HG03097 (cell line): ENCODE results near the gene GALNT6.

Experiments
- ATAC-seq: cut with Tn5 transposase; IDR thresholded peaks from one replicate; pipeline ENCODE4 v1.9.1; 2021; ENCODE audit not compliant: unreplicated experiment, low FRiP score

GALNT6 gene

DNA sequence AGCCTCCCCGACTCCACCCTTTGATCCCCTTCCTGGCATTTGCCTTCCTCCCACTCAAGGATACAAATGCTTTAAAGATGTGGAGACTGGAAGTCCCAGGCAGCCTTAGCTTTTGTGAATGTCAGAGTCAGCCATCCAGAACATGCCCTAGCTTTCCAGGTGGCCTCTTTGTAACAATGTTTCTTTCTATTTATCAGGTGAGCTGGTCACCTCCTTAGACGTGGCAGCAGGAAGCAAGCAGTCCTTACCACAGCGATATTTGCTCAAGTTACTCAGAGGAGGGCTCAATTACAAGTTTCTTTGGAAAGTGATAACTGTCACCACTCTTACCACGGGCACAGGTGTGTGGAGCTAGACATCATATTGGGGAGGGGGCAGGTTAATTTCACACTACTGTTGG is 4.9 kb downstream of the GALNT6 start:
- ATAC-seq: no peak

DNA sequence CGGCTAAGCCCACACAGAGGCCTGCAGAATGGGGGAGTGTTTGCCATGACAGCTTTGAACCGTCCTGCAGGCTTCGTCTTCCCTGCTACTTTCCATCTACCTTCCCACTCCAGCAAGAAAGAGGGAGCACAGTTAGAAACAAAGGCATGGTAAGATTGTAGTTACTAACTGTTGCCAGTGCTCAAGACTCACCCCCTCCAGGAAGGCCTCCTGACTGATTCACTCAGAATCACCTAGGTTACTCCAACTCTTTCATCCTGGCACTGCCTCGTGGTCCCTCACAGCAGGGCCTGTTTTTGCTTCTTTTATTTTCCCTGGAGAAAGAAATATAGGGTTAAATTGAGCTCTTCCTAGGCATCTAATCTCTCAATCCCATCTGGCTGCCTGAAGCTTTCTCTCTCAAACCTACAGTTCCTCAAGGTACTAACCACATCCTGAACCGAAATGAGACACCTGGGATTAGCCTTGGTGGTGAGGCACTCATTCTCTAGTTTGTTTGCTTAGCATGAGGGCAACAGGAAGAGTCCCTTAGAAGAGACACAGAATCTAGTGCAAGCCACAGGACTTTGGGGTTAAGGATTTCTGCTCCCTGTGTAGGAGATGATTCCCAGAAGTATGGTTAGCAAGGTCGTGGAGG is 7.8 kb downstream of the GALNT6 start:
- no peak for ATAC-seq

DNA sequence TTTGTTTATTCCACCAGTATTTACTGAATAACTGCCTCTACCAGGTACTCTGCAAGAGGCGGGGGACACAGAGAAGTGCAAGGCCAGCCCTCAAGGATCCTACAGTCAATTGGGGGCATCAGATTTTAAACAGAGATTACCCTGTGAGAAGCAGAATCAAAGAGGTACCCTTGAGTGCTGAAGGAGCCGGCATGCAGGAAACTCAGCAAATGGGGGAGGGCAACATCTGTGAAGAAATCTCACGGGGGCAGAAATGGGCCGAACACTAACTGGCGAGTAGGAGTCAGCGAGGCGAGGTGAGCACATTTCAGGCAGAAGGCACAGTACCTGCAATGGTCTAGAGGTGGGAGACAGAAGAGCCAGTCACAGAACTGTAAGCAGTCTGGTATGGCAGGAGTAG is 9.0 kb downstream of the GALNT6 start:
- ATAC-seq: no peak

GRCh38 chr12:51381226-51382079 is 9.8 kb downstream of the GALNT6 start:
- no peak for ATAC-seq

DNA sequence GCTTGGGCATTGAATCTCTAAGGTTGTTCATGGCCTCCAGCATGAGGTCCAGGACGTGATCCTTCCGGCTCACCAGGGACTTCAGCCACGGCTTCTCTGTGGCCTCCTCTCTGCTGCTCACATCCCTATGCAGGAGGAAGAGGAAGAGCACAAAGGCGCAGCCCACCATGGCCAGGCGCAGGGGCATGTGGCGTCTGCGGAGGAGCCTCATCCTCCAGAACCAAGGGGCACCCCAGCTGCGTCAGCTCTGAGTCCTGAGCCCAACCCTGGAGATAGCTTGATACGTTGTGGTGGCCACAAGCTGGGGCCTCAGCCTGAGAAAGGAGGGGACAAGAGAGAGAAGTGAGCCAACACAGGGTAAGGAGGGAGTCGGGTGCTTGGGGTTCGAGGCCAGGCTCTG is 11.6 kb downstream of the GALNT6 start:
- no peak for ATAC-seq

DNA sequence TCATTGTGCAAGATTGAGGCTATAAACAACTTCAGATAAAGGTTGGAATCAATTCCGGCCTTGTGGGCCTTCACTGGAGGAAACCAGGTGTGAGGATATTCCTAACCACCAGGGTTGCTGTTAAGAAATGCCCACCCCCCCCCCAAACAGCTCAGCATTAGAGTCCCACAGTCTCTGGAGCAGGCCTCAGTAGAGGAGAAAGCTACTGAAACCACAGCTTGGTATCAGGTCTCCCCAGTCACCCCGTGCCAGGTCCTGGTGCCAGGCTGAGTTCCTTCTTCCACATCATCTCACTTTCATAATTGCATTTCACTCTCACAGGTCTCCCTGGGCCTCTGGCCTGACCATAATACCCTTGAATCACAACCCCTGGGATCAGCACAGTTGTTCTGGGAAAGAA is 12.5 kb downstream of the GALNT6 start:
- ATAC-seq: no peak

DNA sequence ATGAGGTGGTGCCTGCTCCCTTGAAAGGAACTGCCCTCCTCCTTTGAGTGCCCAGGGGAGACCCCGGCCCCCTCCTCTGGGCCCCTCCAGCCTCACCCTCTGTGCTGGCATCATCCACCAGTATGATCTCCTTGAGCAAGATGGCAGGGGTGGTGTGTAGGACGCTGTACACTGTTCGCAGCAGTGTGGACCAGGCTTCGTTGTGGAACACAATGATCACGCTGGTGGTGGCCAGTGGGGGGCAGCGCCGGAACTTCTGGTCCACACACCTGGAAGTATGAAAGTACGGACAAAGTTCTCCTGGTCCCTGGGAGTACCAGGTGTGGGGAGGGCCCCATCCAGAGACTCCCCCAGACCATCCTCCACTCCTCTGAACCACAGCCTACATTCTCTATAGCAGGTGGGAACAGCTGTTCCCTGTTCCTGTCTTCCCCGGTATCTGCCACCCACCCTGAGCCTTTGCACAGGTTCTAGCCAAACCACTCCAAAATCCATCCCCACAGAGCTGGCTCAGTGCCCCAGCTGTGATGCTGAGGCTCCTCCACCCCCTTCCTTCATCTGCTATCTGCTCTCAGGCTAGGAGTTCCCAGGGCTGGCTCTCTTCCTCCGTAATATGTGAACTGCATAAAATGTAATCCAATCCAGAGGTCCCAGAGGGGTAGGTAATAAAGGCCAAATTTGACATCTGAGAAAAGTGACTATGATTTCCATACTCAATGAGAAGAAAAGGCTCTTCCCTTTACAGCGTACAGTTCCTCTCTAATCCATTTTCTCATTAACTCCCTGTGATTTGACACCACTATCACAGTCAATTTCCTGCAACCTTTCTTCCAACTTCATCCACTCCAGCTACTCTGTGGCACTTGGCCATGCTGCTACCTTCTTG is 13.9 kb downstream of the GALNT6 start:
- ATAC-seq: no peak

- ATAC-seq: no peak
These were observed 16.4 kb downstream of the GALNT6 start for GRCh38 chr12:51374856-51375255.

- no peak for ATAC-seq
These were observed 16.8 kb downstream of the GALNT6 start for GRCh38 chr12:51374361-51374760.

GRCh38 chr12:51373187-51373586 is 18.0 kb downstream of the GALNT6 start:
- ATAC-seq: no peak

GRCh38 chr12:51372021-51372420 is 19.2 kb downstream of the GALNT6 start:
- no peak for ATAC-seq

GRCh38 chr12:51371295-51371953 is 19.8 kb downstream of the GALNT6 start:
- no peak for ATAC-seq

DNA sequence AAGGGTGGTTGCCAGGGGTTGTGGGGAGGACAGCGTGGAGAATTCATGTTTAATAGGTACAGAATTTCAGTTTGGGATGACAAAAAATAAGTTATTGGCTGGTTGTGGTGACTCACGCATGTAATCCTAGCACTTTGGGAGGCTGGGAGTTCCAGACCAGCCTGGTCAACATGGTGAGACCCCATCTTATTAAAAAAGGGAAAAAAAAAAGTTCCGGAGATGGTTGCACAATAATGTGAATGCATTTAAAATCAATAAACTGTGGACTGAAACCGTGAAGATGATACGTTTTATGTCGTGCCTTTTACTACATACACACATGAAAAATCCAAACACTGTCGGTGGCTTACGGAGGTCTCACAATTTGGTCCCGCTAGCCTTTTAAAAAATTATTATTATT is 20.5 kb downstream of the GALNT6 start:
- ATAC-seq: no peak

GRCh38 chr12:51369581-51369980 is 21.6 kb downstream of the GALNT6 start:
- ATAC-seq: no peak

DNA sequence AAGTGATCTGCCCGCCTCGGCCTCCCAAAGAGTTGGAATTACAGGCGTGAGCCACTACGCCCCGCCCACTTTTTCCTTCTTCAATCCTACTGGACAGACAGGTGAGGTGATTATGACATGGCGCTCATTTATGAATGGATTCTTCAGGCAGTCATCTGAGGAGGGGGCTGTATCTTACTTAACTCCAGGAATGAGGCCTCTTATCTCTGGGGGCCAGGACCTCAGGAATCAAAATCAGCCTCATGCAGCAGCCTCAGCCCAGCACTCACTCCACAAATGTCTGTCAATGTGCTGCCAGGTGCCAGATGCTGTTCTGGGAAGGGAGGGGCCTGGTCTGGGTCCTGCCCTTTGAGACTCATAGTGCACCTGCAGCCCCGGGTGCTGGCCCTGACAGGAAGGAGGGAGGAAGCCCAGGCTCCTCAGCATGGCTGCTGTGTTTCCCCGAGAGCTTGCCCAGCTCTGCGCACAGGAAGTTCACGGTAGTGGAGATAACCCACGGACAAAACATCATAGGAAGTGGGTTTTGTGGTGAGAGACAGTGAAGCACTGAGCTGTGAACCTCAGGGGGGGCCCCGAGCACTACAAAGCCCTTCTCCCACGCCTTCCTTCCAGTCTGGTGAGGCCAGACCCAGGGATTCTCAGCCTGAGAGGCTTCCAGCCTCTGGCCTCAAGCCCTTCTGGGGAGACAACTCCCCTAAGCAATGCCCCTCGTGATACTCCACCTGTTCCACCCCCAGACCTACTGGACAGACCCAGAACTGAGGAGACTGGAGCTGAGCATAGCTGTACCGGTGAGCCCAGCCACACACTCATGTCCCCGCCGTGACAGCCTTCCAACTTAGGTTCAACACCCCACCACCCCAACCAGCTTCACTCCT is 22.3 kb downstream of the GALNT6 start:
- ATAC-seq: peak; percentile 97

GRCh38 chr12:51365276-51365675 is 25.9 kb downstream of the GALNT6 start:
- no peak for ATAC-seq

GRCh38 chr12:51364001-51364400 is 27.2 kb downstream of the GALNT6 start:
- ATAC-seq: no peak

GRCh38 chr12:51362747-51363342 is 28.4 kb downstream of the GALNT6 start:
- no peak for ATAC-seq

DNA sequence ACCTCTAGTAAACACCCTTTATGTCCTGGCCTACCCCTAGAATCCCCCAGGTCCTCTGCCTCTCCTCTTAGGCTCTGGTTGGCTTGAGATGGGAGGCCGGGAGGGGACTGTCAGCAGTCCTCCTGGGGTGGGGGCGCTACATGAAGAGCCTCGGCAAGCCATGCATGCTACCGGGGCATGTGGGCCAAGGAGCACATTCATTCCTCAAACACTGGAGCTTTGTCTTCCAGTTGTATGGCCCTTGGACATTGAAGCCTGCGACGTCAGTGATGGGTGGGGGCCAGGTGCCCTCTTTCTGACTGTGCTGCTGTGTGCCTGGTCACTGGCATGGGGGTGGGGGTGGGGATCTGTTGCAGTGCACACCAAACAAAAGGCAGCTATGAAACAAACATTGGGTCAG is 28.9 kb downstream of the GALNT6 start:
- no peak for ATAC-seq
